ENCODE data around the gene SLC10A6. TPM values are rescaled to one million over a fixed set of nuclear protein-coding genes. Genes with fewer than 3 reads are reported as not detected.

Gene SLC10A6
- total RNA-seq, 1 experiment from 2014 or later, result 0.26 TPM

- Histone ChIP-seq H3K27ac (ENCODE audit: low read depth, low read length, poor library complexity, severe bottlenecking) (no peak overlapping the region), H3K4me3 (ENCODE audit: low read depth, low read length, poor library complexity, severe bottlenecking) (no peak overlapping the region), H3K4me1 (ENCODE audit: insufficient read depth, low read length, poor library complexity, severe bottlenecking) (no peaks in the 10 kb centered on the region), H3K9me3 (ENCODE audit: low read depth, low read length, poor library complexity, severe bottlenecking) (no peaks in the 10 kb centered on the region), H3K36me3 (ENCODE audit: insufficient read depth, low read length, poor library complexity, severe bottlenecking) (peaks cover 18% of the 10 kb centered on the region), H3K27me3 (replicated peaks; ENCODE audit: insufficient read depth, low read depth, low read length, poor library complexity) (no peaks in the 10 kb centered on the region)
- BruUV-seq (replicated peaks), result no TSS peak
- ChIA-PET POLR2A (ENCODE audit: low non-redundant PET) (no interaction called here), CTCF (interaction anchor here (0.6 kb wide), 1 partner anchor 59 kb away, joined by 4 read pairs; no protein-coding TSS in a partner anchor)
- DNase-seq (ENCODE audit: low spot score), result no peak
- TF ChIP-seq EZH2 (IDR thresholded peaks at IDR 0.05; ENCODE audit: borderline replicate concordance, low read depth, low read length, poor library complexity, severe bottlenecking), result no peak
- TF ChIP-seq, protein P1, sequence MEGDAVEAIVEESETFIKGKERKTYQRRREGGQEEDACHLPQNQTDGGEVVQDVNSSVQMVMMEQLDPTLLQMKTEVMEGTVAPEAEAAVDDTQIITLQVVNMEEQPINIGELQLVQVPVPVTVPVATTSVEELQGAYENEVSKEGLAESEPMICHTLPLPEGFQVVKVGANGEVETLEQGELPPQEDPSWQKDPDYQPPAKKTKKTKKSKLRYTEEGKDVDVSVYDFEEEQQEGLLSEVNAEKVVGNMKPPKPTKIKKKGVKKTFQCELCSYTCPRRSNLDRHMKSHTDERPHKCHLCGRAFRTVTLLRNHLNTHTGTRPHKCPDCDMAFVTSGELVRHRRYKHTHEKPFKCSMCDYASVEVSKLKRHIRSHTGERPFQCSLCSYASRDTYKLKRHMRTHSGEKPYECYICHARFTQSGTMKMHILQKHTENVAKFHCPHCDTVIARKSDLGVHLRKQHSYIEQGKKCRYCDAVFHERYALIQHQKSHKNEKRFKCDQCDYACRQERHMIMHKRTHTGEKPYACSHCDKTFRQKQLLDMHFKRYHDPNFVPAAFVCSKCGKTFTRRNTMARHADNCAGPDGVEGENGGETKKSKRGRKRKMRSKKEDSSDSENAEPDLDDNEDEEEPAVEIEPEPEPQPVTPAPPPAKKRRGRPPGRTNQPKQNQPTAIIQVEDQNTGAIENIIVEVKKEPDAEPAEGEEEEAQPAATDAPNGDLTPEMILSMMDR (conservative IDR thresholded peaks at IDR 0.05; ENCODE audit: low read depth, low read length), result no peak
- intact Hi-C loops (cut with micrococcal nuclease; ENCODE audit: unreplicated experiment), result no loop called here
Observed at GRCh38 chr4:86819561-86819960, 29.6 kb downstream of the SLC10A6 start.

DNA sequence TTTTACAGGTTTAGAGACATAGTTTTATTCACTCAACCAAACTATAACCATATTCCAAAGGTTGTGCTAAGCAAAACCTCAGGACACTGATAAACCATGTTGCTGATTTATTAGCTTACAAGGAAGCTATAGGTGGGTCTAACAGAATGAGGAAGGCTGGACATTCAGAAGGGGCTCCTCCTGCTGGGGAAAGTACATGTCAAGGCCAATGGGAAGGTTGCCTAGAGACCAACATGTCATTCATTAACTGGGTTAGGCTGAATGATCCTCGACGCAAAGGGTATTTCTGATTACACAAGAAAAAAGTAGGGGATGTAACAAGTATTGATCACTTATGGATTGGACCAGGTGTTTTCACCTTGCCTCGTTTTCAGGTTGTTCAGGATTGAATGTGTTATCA is 30.3 kb downstream of the SLC10A6 start:
- intact Hi-C loops (cut with micrococcal nuclease; ENCODE audit: unreplicated experiment), result no loop called here

DNA sequence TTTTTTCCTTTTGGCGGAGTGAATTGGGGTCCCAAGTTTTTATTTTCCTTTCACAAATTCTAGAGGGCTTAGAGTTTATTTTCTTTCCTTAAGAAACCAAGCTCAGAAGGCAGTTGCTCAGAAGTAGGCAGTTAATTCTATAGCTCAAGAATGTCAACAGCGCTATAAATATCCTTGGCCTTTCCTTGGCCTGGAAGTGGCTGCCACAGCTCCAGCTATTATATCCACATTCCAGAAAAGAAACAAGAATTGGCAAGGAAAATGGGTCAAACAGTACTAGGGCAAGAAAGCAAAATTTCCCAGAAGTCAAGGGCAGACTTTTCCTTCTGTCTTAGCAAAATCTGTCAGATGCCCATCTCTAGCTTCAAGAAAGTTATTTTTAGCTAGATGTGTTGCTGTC is 31.0 kb downstream of the SLC10A6 start:
- BruUV-seq (replicated peaks), result no TSS peak
- ChIA-PET CTCF (no interaction called here), POLR2A (ENCODE audit: low non-redundant PET) (no interaction called here)

More for the DNA sequence above, 30.3 kb downstream of the SLC10A6 start:
- DNase-seq (ENCODE audit: low spot score), result no peak
- H3K4me1 ChIP-seq (ENCODE audit: insufficient read depth, low read length, poor library complexity, severe bottlenecking), result no peaks in the 10 kb centered on the region
- H3K36me3 ChIP-seq (ENCODE audit: insufficient read depth, low read length, poor library complexity, severe bottlenecking), result peaks cover 26% of the 10 kb centered on the region
- no peaks in the 10 kb centered on the region for H3K9me3 ChIP-seq (ENCODE audit: low read depth, low read length, poor library complexity, severe bottlenecking)
- POLR2A ChIA-PET (ENCODE audit: low non-redundant PET), result no interaction called here
- H3K4me3 ChIP-seq (ENCODE audit: low read depth, low read length, poor library complexity, severe bottlenecking), result no peak overlapping the region
- no peak overlapping the region for H3K27ac ChIP-seq (ENCODE audit: low read depth, low read length, poor library complexity, severe bottlenecking)
- TF ChIP-seq, protein P1 (conservative IDR thresholded peaks at IDR 0.05; ENCODE audit: low read depth, low read length), result no peak
- TF ChIP-seq EZH2 (IDR thresholded peaks at IDR 0.05; ENCODE audit: borderline replicate concordance, low read depth, low read length, poor library complexity, severe bottlenecking), result no peak
- no peaks in the 10 kb centered on the region for H3K27me3 ChIP-seq (replicated peaks; ENCODE audit: insufficient read depth, low read depth, low read length, poor library complexity)
- BruUV-seq (replicated peaks), result no TSS peak
- CTCF ChIA-PET, result interaction anchor here (0.6 kb wide), 1 partner anchor 60 kb away, joined by 4 read pairs; no protein-coding TSS in a partner anchor

More for the DNA sequence above, 31.0 kb downstream of the SLC10A6 start:
- peaks cover 32% of the 10 kb centered on the region for H3K36me3 ChIP-seq (ENCODE audit: insufficient read depth, low read length, poor library complexity, severe bottlenecking)
- H3K9me3 ChIP-seq (ENCODE audit: low read depth, low read length, poor library complexity, severe bottlenecking), result no peaks in the 10 kb centered on the region
- no peak overlapping the region for H3K27ac ChIP-seq (ENCODE audit: low read depth, low read length, poor library complexity, severe bottlenecking)
- TF ChIP-seq, protein P1 (conservative IDR thresholded peaks at IDR 0.05; ENCODE audit: low read depth, low read length), result no peak
- H3K4me1 ChIP-seq (ENCODE audit: insufficient read depth, low read length, poor library complexity, severe bottlenecking), result no peaks in the 10 kb centered on the region
- H3K4me3 ChIP-seq (ENCODE audit: low read depth, low read length, poor library complexity, severe bottlenecking), result no peak overlapping the region
- no peaks in the 10 kb centered on the region for H3K27me3 ChIP-seq (replicated peaks; ENCODE audit: insufficient read depth, low read depth, low read length, poor library complexity)
- intact Hi-C loops (cut with micrococcal nuclease; ENCODE audit: unreplicated experiment), result no loop called here
- no peak for DNase-seq (ENCODE audit: low spot score)
